ENCODE measurements around the gene ACOX3.

- no peak for TF ChIP-seq BCL11B (tag by site-specific recombination; IDR thresholded peaks at IDR 0.05; ENCODE audit: low read depth)
- no peak for TF ChIP-seq CTCF (tag by site-specific recombination; IDR thresholded peaks at IDR 0.05)
- TF ChIP-seq ZNF175 (tag by site-specific recombination; IDR thresholded peaks at IDR 0.05): no peak
- TF ChIP-seq ZNF423 (tag by site-specific recombination; IDR thresholded peaks at IDR 0.05): no peak
- no peak for TF ChIP-seq ZNF302 (tag by site-specific recombination; IDR thresholded peaks at IDR 0.05; ENCODE audit: low read depth)
Measured at GRCh38 chr4:8369426-8370105, 71.0 kb downstream of the ACOX3 start.
